Smooth muscle cell (in vitro differentiated cells): ENCODE measurements around the gene TMX4. TPM values are rescaled to one million over a fixed set of nuclear protein-coding genes. Genes with fewer than 3 reads are reported as not detected.
A peak's percentile ranks its signal among the peaks of the same experiment; 100 is the strongest.

Experiments
- DNase-seq: peaks from one replicate; lab custom pipeline; 2025; ENCODE audit not compliant: unreplicated experiment; lab: John Stamatoyannopoulos, UW
- H2AFZ ChIP-seq: fragments of 200-600 bp; sonication (generic); 2 replicates; pipeline ENCODE4 v1.6.0; 2016; ENCODE audit warnings: antibody characterized with exemption, low read depth, mild to moderate bottlenecking
- H3F3A ChIP-seq: fragments of 200-600 bp; sonication (generic); 2 replicates; pipeline ENCODE4 v1.6.0; 2017; ENCODE audit warnings: antibody characterized with exemption, low read depth
- H3K27ac ChIP-seq: fragments of 200-600 bp; sonication (generic); 2 replicates; pipeline ENCODE4 v1.5.1; 2016; ENCODE audit warnings: low read depth, mild to moderate bottlenecking
- H3K27me3 ChIP-seq: fragments of 200-600 bp; sonication (generic); 2 replicates; pipeline ENCODE4 v1.6.1; 2016; ENCODE audit warnings: low read depth, mild to moderate bottlenecking
- H3K36me3 ChIP-seq: fragments of 200-600 bp; sonication (generic); 2 replicates; pipeline ENCODE4 v1.5.1; 2016; ENCODE audit warnings: low read depth
- H3K4me1 ChIP-seq: fragments of 200-600 bp; sonication (generic); 2 replicates; pipeline ENCODE4 v1.5.1; 2016; ENCODE audit warnings: low read depth
- H3K4me2 ChIP-seq: fragments of 200-600 bp; sonication (generic); 2 replicates; pipeline ENCODE4 v1.6.0; 2016; ENCODE audit warnings: mild to moderate bottlenecking
- H3K4me3 ChIP-seq: fragments of 200-600 bp; sonication (generic); 2 replicates; pipeline ENCODE4 v1.5.1; 2016; ENCODE audit warnings: mild to moderate bottlenecking
- H3K79me2 ChIP-seq: fragments of 200-600 bp; sonication (generic); 2 replicates; pipeline ENCODE4 v1.6.0; 2016; ENCODE audit warnings: low read depth, mild to moderate bottlenecking
- H3K9ac ChIP-seq: fragments of 200-600 bp; sonication (generic); 2 replicates; pipeline ENCODE4 v1.6.0; 2016; ENCODE audit warnings: low read depth
- H3K9me3 ChIP-seq: fragments of 200-600 bp; sonication (generic); replicated peaks from 2 replicates; pipeline ENCODE4 v1.5.1; 2016; ENCODE audit warnings: low read depth
- H4K20me1 ChIP-seq: fragments of 200-600 bp; sonication (generic); 2 replicates; pipeline ENCODE4 v1.6.0; 2016; ENCODE audit warnings: low read depth
- CTCF ChIP-seq: fragments of 200-600 bp; sonication (generic); IDR thresholded peaks from 2 replicates; pipeline ENCODE4 v1.5.1; 2017; ENCODE audit warnings: borderline replicate concordance, mild to moderate bottlenecking, antibody characterized with exemption; ENCODE audit not compliant: insufficient read depth, poor library complexity, severe bottlenecking
- WGBS: methylation state at CpG from one replicate; pipeline ENCODE4 v1.1.7; 2016; ENCODE audit warnings: low lambda C conversion rate; 5-methylcytosine and 5-hydroxymethylcytosine counted together
- polyA plus RNA-seq: library from polyadenylated mRNA; unstranded; fragments of >200 nt; fragmentation: Nextera tagmentation; extraction: Ambion mirVana; gene quantifications from 2 replicates; pipeline ENCODE4 v1.2.1, GENCODE V29; 2016
- total RNA-seq: library from RNA; depleted of rRNA; stranded (reverse); fragments of >200 nt; gene quantifications from 2 replicates; pipeline ENCODE4 v1.2.3, GENCODE V29; 2014

TMX4 gene
- total and polyA plus RNA-seq, 2 experiments from 2014 or later: 13.9 to 14.1 TPM

GRCh38 chr20:8020314-8021079, 936 bp upstream of the TMX4 start:
- Histone ChIP-seq H3K9ac (no peak overlapping the region), H3K4me2 (peak overlapping the region; percentile 96), H3K4me1 (peaks cover 8% of the 10 kb centered on the region), H3K27ac (peak overlapping the region; percentile 85), H3F3A (no peaks in the 10 kb centered on the region), H3K4me3 (peak overlapping the region; percentile 83), H3K9me3 (no peaks in the 10 kb centered on the region), H3K79me2 (peaks cover 14% of the 10 kb centered on the region), H3K27me3 (no peaks in the 10 kb centered on the region), H4K20me1 (peaks cover 3% of the 10 kb centered on the region), H3K36me3 (no peaks in the 10 kb centered on the region), H2AFZ (no peak overlapping the region)
- DNase-seq: no peak
- 17% methylated on average over 3 of the region's 3 CpGs for WGBS
- TF ChIP-seq CTCF: no peak

- 8% methylated on average over 3 of the region's 3 CpGs for WGBS
- Histone ChIP-seq H3K27ac (peak overlapping the region; percentile 85), H3K36me3 (no peaks in the 10 kb centered on the region), H3K79me2 (peaks cover 14% of the 10 kb centered on the region), H3F3A (no peaks in the 10 kb centered on the region), H3K27me3 (no peaks in the 10 kb centered on the region), H3K9me3 (no peaks in the 10 kb centered on the region), H3K4me2 (peak overlapping the region; percentile 96), H3K4me1 (peaks cover 8% of the 10 kb centered on the region), H4K20me1 (peaks cover 3% of the 10 kb centered on the region), H3K4me3 (peak overlapping the region; percentile 83), H3K9ac (no peak overlapping the region), H2AFZ (no peak overlapping the region)
- no peak for TF ChIP-seq CTCF
- DNase-seq: no peak
These were observed 362 bp upstream of the TMX4 start for GRCh38 chr20:8019998-8020247.

- Histone ChIP-seq H3K79me2 (peaks cover 15% of the 10 kb centered on the region), H3K4me1 (peaks cover 8% of the 10 kb centered on the region), H3K36me3 (no peaks in the 10 kb centered on the region), H3K4me2 (peak overlapping the region; percentile 96), H3K9ac (peak overlapping the region; percentile 88), H3K4me3 (peak overlapping the region; percentile 83), H3F3A (no peaks in the 10 kb centered on the region), H3K27me3 (no peaks in the 10 kb centered on the region), H3K27ac (peak overlapping the region; percentile 85), H2AFZ (peak overlapping the region; percentile 96), H3K9me3 (no peaks in the 10 kb centered on the region), H4K20me1 (peaks cover 7% of the 10 kb centered on the region)
- WGBS: 2% methylated on average over 22 of the region's 23 CpGs
- TF ChIP-seq CTCF: no peak
- DNase-seq: no peak
These were observed 659 bp downstream of the TMX4 start for GRCh38 chr20:8018958-8019245.

GRCh38 chr20:8012724-8013123, 6.8 kb downstream of the TMX4 start:
- Histone ChIP-seq H3K4me1 (no peaks in the 10 kb centered on the region), H3K9ac (no peak overlapping the region), H2AFZ (no peak overlapping the region), H3K27me3 (no peaks in the 10 kb centered on the region), H3K36me3 (no peaks in the 10 kb centered on the region), H4K20me1 (peaks cover 16% of the 10 kb centered on the region), H3K27ac (no peak overlapping the region), H3K4me3 (no peak overlapping the region), H3K9me3 (no peaks in the 10 kb centered on the region), H3K79me2 (peaks cover 19% of the 10 kb centered on the region), H3F3A (no peaks in the 10 kb centered on the region), H3K4me2 (no peak overlapping the region)
- no peak for TF ChIP-seq CTCF
- DNase-seq: no peak
- WGBS: 97% methylated on average over 1 of the region's 1 CpG
